ENCODE measurements around the gene AOPEP.

Gene AOPEP

GRCh38 chr9:95070549-95071021, 344.1 kb downstream of the AOPEP start:
- no peak for DNase-seq

GRCh38 chr9:95071450-95071849, 345.0 kb downstream of the AOPEP start:
- no peak for DNase-seq

- DNase-seq, result no peak
Measured at GRCh38 chr9:95071925-95072324, 345.4 kb downstream of the AOPEP start.

- DNase-seq, result peak; percentile 26
Measured at GRCh38 chr9:95073042-95073607, 346.6 kb downstream of the AOPEP start.

- DNase-seq, result no peak
Measured at GRCh38 chr9:95073918-95074317, 347.4 kb downstream of the AOPEP start.

- DNase-seq, result no peak
Measured at GRCh38 chr9:95074632-95075031, 348.1 kb downstream of the AOPEP start.

GRCh38 chr9:95075700-95076099, 349.2 kb downstream of the AOPEP start:
- DNase-seq, result no peak

- no peak for DNase-seq
Measured at GRCh38 chr9:95076696-95077052, 350.2 kb downstream of the AOPEP start.

GRCh38 chr9:95077053-95077765, 350.7 kb downstream of the AOPEP start:
- DNase-seq, result no peak

- DNase-seq, result no peak
Measured at GRCh38 chr9:95077766-95078370, 351.4 kb downstream of the AOPEP start.

GRCh38 chr9:95078511-95078910, 352.0 kb downstream of the AOPEP start:
- no peak for DNase-seq

- no peak for DNase-seq
Measured at GRCh38 chr9:95078939-95079338, 352.4 kb downstream of the AOPEP start.

- no peak for DNase-seq
Measured at GRCh38 chr9:95079461-95079860, 353.0 kb downstream of the AOPEP start.

- no peak for DNase-seq
Measured at GRCh38 chr9:95080961-95081647, 354.6 kb downstream of the AOPEP start.

GRCh38 chr9:95081998-95082397, 355.5 kb downstream of the AOPEP start:
- DNase-seq, result no peak

- no peak for DNase-seq
Measured at GRCh38 chr9:95082401-95083084, 356.0 kb downstream of the AOPEP start.

- DNase-seq, result no peak
Measured at GRCh38 chr9:95083086-95083768, 356.7 kb downstream of the AOPEP start.

GRCh38 chr9:95084254-95084934, 357.9 kb downstream of the AOPEP start:
- no peak for DNase-seq

GRCh38 chr9:95085036-95085770, 358.7 kb downstream of the AOPEP start:
- DNase-seq, result no peak

- DNase-seq, result no peak
Measured at GRCh38 chr9:95085861-95086563, 359.5 kb downstream of the AOPEP start.
